HFF-Myc (cell line): ENCODE results near the gene MLLT1.

Experiments
- DNase-seq: peaks from one replicate; pipeline ENCODE4 v3.0.0-alpha.2; 2011; ENCODE audit warnings: low read depth; ENCODE audit errors: extremely low read depth
- H3K4me3 ChIP-seq: replicated peaks from 2 replicates; pipeline ENCODE4 v1.5.1; 2011; ENCODE audit warnings: low read depth, mild to moderate bottlenecking, control low read depth, low read length
- CTCF ChIP-seq: IDR thresholded peaks from 2 replicates; pipeline ENCODE4 v1.5.1; 2012; ENCODE audit warnings: mild to moderate bottlenecking, low read depth, low read length, control low read depth; ENCODE audit errors: missing control alignments

MLLT1 gene

GRCh38 chr19:6161271-6161850 is 118.4 kb downstream of the MLLT1 start:
- TF ChIP-seq CTCF, result no peak
- no peak overlapping the region for H3K4me3 ChIP-seq
- no peak for DNase-seq
